Keratinocyte (primary cell): Measurements from ENCODE around the gene LRP1B.

Experiments used
- CTCF ChIP-seq, 3 experiments: IDR thresholded peaks in 1 of 3; conservative IDR thresholded peaks in 1 of 3; optimal IDR thresholded peaks in 1 of 3; 2 replicates in 2 of 3; 3 replicates in 1 of 3; pipeline versions ENCODE3 to v1.5.1; 2011; ENCODE audit warnings: low read length in 3 of 3, mild to moderate bottlenecking in 3 of 3, moderate library complexity in 2 of 3, control low read depth in 1 of 3, inconsistent platforms in 1 of 3; ENCODE audit not compliant: insufficient read depth in 2 of 3; ENCODE audit errors: extremely low read depth in 1 of 3
- EZH2 ChIP-seq: IDR thresholded peaks from one replicate; pipeline ENCODE4 v1.6.1; 2012; ENCODE audit warnings: inconsistent platforms, mild to moderate bottlenecking, low read length, moderate library complexity

DNA sequence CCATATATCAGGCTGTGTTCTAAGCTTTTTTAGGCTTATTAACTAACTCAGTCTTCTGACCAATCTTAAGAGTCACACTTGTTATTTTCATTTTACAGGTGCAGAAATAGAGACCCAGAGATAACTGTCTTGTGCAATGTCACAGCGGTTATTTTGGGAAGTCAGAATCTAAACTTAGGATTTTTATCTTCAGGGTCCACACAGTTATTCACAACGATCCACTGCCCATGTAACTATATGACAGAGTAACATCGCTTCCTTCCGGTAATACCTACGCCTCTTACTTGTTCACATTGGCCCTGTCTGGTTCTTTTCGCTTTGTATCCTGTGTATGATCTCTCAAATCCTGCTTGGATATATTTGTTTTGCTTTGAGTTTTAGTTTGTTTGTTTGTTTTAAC is 631.7 kb downstream of the LRP1B start:
- TF ChIP-seq EZH2 (no peak), CTCF (optimal IDR thresholded peaks at IDR 0.05 in 1 of 3, IDR thresholded peaks at IDR 0.05 in 1 of 3, conservative IDR thresholded peaks at IDR 0.05 in 1 of 3; ENCODE audit: extremely low read depth in 1 of 3, insufficient read depth in 2 of 3, low read length in 3 of 3) (no peak)
